Lower leg skin (tissue), 3 donors: ENCODE measurements around the gene LAMTOR2.

Source experiments
- POLR2A ChIP-seq, 2 donors: fragments of 450-650 bp; IDR thresholded peaks; one replicate each; pipeline ENCODE4 v1.6.1; 2016 to 2017; ENCODE audit warnings: antibody characterized with exemption in 2 of 2, mild to moderate bottlenecking in 1 of 2, moderate library complexity in 1 of 2
- TF ChIP-seq, protein P1 (sequence below), 3 donors: fragments of 450-650 bp; IDR thresholded peaks; one replicate each; pipeline ENCODE4 v1.5.1; 2016; ENCODE audit warnings: antibody characterized with exemption in 3 of 3, mild to moderate bottlenecking in 3 of 3, moderate library complexity in 2 of 3

- TF ChIP-seq, protein P1, sequence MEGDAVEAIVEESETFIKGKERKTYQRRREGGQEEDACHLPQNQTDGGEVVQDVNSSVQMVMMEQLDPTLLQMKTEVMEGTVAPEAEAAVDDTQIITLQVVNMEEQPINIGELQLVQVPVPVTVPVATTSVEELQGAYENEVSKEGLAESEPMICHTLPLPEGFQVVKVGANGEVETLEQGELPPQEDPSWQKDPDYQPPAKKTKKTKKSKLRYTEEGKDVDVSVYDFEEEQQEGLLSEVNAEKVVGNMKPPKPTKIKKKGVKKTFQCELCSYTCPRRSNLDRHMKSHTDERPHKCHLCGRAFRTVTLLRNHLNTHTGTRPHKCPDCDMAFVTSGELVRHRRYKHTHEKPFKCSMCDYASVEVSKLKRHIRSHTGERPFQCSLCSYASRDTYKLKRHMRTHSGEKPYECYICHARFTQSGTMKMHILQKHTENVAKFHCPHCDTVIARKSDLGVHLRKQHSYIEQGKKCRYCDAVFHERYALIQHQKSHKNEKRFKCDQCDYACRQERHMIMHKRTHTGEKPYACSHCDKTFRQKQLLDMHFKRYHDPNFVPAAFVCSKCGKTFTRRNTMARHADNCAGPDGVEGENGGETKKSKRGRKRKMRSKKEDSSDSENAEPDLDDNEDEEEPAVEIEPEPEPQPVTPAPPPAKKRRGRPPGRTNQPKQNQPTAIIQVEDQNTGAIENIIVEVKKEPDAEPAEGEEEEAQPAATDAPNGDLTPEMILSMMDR (IDR thresholded peaks at IDR 0.05) = no peak
- no peak for TF ChIP-seq POLR2A (IDR thresholded peaks at IDR 0.05)
Measured at GRCh38 chr1:156004843-156005584, 49.6 kb upstream of the LAMTOR2 start.
